GM19351 (cell line): Measurements from ENCODE around the gene RPS6KA1.
"Not testable (repeated sequence)": the region's sequence is repeated elsewhere in the genome, so short reads cannot be mapped to it uniquely, and the experiment has no call there.

Source experiments
- ATAC-seq: cut with Tn5 transposase; IDR thresholded peaks from one replicate; pipeline ENCODE4 v1.9.1; 2021; ENCODE audit warnings: mild to moderate bottlenecking, moderate library complexity; ENCODE audit not compliant: unreplicated experiment

RPS6KA1 gene

DNA sequence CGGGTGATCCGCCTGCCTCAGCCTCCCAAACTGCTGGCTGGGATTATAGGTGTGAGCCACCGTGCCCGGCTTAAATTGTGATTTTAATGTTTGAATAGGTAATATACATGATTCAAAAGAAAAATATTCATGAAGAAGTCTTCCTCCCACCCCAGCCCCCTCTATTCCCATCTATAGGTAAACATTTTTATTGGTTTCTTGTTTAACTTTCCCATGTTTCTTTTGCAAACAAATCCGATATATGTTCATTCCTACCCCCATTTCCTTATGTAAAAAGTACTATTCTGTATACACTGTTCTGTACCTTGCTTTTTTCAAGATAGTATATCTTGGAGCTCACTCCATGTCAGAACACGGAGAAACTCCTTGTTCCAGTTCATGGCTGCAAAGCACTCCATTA, 23.2 kb downstream of the RPS6KA1 start:
- ATAC-seq: no peak

DNA sequence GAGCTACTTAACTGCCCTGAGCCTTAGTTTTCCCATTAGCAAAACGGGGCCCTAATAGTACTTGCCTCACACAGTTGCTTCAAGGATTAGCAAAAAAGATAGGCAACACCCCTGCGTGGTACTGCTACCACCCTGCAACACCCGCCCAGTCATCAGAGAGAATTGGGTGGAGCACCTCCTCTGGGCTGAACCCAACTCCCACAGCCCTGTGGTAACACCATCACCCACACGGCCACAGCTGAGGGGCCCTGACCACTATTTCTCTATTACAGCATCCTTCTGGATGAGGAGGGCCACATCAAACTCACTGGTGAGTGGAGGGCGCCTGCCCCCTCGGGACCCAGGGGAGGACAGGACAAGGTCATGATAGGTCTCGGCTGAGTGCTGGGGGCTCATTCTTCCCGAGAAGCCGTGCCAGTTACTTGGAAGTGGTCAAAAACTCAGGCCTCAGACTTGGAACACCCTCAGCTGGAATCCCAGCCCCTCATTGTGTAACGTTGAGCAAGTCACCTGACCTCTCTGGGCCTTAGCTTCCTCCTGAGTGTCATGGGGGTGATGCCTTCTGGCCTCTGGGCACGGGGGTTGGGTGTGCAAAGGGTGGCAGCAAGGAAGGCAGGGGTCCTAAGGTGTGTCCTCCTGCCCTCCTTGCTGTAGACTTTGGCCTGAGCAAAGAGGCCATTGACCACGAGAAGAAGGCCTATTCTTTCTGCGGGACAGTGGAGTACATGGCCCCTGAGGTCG, 24.6 kb downstream of the RPS6KA1 start:
- no peak for ATAC-seq

DNA sequence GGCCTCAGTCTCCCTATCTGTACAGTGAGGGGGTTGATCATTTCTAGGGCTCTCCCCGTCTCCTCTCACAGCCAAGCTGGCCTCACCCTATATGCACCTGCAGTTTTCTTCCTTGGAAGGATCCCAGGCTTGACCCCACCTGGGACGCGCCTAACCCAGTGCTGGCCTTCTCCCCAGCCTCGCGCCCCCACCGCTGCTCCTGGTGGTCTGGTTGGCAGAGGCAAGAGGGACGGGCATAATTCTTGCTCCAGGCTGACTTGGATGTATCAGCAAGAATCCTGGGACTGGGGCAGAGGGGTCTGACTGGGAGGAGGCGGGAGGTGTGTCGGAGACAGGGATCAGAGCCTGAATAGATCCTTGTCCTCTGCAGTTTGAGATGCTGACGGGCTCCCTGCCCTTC, 25.2 kb downstream of the RPS6KA1 start:
- no peak for ATAC-seq

DNA sequence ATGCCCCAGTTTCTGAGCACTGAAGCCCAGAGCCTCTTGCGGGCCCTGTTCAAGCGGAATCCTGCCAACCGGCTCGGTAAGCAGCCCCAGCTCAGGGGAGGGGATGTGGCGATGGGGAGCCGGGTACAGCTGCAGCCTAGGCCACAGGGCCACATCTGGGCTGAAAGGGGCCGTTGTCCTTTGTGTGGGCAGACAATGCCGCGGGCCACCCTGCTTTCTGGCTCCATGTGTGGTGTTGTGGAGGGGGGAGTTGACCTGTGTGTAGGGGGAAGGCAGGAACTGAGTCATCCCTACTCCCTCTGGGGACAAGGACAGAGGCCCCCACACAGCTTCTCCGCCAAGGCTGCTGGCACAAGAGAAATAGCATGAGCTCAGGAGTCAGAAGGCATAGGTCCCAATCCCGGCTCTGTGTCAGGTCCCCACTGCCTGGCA, 26.0 kb downstream of the RPS6KA1 start:
- ATAC-seq: no peak

DNA sequence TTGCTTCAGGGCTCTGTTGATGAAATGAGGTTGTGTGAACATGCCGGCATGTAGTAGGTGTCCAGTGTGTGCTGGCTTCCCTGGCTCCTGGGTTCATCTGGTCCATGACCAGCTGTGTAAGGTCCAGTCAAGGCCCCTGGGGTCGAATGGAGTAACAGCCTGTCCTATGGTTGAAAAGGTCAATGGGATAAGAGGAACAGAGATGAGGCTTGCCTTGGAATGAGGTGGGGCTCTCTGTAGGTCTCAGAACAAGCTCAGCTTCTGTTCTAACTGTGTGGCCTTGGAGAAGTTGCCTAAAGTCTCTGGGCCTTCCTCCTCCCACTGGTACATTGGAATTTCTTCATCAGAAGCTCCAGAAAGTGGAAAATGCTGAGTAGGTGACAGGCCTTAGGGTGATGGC, 26.6 kb downstream of the RPS6KA1 start:
- ATAC-seq: no peak

DNA sequence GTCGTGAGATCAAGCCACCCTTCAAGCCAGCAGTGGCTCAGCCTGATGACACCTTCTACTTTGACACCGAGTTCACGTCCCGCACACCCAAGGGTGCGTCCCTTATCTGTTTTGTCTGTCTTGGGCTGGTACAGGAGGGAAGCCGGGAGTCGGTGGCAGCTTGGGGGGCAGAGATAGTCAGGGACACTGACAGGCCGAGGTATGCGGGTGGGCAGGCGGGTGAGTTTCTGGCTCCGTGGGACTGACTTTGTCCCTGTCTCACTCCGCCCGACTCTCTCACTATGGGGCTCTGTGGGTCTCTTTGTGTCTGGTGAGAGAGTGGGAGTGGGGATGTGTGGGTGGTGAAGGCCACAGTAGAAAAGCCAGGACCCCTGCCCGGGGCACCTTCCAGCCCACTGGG, 27.4 kb downstream of the RPS6KA1 start:
- no peak for ATAC-seq

DNA sequence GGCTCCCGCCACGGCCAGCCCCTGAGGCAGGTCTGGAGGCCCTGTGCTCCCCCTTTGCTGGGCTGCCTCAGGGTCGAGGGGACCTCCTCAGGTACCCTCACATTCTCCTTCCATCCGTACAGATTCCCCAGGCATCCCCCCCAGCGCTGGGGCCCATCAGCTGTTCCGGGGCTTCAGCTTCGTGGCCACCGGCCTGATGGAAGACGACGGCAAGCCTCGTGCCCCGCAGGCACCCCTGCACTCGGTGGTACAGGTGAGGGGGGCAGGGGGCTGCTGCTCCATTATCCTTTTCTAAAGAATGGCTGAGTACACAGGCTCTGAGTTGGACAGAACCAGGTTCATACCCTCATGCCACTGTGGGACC, 29.1 kb downstream of the RPS6KA1 start:
- no peak for ATAC-seq

DNA sequence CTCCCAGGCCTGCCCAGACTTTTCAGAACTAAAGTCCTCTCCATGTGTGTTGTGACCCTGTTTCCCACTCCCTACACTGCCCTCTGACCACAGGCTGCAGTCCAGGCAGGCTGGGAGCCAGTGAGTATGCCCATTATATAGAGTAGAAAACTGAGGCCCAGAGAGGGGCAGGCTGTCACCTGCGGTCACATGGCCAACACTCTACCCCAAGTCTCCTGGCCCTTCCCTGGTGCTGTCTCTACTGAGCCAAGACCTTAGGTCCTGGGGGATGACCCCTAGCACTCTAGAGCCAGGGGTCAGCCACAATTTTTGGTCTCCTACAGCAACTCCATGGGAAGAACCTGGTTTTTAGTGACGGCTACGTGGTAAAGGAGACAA, 30.8 kb downstream of the RPS6KA1 start:
- no peak for ATAC-seq

DNA sequence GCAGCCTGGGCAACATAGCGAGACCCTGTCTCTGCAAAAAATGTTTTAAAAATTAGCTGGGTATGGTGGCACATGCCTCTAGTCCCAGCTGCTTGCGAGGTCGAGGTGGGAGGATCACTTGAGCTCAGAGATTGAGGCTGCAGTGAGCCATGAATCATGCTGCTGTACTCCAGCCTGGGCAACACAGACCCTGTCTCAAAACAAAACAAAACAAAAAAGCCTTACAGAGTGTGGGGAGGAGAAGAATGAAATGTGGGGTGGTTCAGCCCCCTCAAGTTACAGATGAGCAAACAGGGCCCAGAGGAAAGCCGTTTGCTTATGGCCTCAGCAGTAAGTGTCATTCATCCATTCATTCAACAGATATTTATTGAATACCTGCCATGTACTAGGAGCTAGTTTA, 40.7 kb downstream of the RPS6KA1 start:
- no peak for ATAC-seq

DNA sequence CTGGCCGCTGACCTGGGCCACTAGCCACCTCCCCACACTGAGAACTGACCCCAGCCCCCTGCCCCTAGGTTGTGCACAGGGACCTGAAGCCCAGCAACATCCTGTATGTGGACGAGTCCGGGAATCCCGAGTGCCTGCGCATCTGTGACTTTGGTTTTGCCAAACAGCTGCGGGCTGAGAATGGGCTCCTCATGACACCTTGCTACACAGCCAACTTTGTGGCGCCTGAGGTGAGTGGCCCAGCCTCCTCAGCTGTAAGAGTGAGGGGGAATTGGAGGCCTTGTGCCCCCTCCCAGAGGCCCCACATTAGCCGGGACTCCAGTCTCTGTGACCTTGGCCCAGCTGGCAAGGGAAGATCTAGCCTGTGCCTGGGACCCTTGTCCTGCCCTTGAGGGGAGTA, 41.8 kb downstream of the RPS6KA1 start:
- ATAC-seq: no peak

DNA sequence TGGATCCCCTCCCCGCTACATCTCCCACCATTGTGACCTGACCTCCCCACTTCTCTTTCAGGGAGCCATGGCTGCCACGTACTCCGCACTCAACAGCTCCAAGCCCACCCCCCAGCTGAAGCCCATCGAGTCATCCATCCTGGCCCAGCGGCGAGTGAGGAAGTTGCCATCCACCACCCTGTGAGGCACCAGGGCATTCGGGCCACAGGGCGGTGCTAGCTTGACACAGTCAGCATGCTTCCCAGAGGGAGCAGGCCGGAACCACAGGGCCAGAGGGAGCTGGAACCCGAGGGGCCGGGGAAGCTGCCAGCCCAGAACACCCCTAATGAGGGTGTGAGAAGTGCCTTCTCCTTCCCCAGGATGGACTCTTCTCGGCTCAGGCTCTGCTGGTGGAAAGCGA, 44.5 kb downstream of the RPS6KA1 start:
- ATAC-seq: no peak

DNA sequence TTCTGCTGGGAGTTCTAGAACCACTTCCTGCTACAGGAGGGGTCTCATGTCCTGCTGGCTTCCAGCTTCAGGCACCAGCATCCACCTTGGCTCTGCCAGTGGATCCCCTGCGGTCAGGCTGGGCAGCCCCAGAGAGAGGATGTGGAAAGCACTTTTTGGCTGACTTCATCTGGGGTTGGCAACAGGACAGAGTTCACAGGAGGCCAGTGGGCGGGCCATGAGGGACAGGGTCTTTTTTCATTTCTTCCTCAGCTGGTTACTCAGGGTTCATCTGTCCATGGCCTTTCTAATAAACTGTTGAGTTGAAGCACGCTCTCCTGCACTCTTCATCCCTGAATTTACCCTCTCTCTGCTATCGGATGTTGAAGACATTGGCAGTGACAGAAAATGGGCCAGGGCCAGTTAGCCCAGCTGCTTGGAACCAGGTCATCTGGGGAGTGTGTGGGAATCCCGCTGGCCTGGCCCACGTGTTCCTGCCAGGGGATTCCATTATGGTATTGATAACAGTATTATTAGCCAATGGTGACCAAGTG, 45.2 kb downstream of the RPS6KA1 start:
- ATAC-seq: no peak

DNA sequence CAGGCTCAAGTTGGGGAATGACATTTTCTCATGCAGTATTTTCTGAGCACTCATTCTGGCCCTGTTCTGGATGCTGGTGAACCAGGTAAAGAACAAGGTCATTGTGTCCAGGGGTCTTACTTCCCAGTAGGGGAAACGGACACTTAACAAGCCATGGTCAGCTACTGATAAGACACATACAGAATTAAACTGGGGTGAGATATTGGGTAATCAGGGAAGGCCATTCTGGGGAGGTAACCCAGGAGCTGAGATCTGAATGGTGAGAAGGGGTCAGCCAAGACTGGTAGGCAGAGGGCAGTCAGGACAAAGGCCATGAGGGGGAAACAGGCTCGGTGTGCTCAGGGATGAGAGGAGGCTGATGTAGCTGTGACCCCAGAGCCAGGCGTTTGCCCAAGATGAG, 45.8 kb downstream of the RPS6KA1 start:
- ATAC-seq: no peak

DNA sequence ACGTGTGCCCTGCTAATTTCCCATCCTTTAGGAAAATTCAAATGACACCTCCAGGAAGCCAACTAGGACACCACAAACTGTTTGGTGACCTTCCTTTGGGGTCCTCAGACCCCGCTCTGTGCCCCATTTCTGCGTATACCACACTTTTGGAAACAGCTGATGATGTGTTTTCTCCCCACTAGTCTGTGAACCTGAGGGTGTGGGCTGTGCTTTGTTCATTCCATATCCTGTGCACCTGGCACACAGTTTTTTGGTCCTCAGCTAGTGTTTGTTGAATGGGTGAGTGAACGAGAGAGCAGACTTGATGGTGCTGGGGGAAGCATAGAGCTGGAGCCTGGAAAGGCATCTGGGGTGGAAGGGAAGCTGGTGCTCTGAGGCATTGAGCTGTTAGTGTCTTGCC, 48.6 kb downstream of the RPS6KA1 start:
- ATAC-seq: no peak

DNA sequence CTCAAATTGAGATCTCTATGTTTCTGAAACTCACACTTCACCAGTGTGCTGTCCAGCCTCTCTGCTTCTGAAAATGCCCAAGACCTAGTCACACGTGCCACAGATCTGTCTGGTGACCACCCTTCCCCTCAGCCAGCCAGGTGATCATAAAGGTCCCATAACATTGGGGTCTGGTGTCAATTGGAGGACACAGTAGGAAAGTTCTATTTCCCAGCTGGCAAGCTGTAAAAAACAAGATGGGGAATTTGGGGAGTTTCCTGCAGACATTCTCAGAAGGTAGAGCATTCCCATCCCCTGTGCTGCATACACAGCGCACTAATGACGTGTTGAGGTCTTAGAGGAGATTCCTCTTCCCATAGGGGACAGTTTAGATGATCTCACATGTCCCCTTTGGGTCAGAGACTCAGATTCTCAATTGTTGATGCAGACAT, 50.1 kb downstream of the RPS6KA1 start:
- ATAC-seq: no peak

DNA sequence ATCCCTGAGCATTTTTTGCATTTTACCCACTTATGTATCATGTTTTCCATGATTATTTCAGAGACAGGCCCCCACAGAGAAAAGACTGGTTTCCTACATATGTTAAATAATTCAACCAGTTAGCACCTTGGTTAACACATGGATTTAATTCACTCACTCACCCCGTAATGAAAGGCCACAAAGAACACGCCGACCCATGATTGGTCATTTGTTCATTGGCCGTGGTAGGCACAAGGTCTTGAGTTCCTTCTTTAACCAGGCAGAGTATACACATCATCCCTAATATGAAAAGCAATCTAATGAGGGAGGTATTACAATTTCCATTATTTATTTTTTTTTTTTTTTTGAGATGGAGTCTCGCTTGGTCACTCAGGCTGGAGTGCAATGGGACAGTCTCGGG, 50.6 kb downstream of the RPS6KA1 start:
- no peak for ATAC-seq

DNA sequence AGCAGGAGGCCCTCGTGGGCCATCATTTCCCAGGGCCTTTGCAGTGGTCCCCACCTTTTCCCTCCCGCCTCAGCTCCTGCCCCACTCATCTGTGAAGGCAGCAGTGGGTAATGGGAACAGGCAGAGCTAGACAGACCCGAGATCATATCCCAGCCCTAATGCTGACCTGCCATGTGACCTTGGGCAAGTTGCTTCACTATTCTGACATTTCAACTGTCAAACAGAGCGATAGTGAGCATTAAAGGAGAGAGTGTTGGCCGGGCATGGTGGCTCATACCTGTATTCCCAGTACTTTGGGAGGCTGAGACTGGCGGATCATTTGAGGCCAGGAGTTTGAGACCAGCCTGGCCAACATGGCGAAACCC, 51.7 kb downstream of the RPS6KA1 start:
- no peak for ATAC-seq

DNA sequence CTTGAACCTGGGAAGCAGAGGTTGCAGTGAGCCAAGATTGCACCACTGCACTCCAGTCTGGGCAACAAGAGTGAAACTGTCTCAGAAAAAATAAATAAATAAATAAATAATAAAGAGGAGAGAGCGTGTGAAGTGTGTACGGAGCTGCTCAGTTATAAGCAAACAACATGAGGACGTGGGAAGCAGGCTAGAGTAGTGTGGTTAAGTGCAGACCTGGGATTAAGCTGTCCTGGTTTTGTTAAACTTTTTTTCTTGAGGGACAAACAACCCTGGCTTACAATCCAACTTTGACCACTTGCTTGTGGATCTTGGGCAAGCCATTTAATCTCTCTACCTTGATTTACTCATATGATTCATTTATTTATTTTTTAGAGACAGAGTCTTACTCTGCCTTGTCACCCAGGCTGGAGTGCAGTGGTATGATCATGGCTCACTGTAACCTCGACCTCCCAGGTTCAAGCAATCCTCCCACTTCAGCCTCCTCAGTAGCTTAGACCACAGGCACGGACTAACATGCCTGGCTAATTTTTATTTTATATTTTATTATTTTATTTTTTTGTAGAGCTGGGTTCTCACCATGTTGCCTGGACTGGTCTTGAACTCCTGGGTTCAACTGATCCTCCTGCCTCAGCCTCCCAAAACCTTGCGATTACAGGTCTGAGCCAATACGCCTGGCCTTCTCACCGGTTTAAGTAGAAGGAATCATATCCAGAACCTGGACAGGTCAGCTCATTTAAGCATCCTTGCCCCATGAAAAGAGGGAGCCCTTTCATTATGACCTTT, 52.7 kb downstream of the RPS6KA1 start:
- no peak for ATAC-seq

DNA sequence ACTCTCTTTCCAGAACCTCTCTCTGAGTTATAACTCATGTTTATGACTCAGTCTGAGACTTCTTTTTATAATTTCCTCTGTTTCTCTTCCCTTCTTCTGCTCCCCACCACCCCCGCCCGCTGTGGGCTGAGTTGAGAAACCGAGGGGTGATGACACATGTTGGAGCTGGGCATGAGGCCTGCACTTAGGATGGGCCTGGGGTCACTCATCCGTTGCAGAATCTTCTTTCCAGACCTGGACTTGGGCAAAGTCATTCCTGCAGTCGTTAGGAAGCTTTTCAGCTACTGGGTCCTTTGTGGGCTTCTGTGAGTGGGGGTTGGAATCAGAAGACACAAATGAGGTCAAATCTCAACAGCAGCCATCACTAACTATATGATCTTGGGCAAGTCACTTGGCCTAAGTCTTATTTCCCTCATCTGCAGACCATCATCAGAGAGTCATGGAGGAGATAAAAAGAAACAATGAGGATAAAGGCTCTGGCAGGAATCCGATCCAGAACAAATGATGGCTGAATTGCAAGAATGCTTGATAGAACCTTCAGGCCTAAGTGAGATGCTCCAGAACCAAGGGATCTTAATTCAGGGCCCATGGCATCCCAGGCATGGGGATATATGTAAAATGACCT, 53.4 kb downstream of the RPS6KA1 start:
- ATAC-seq: peak; percentile 63

DNA sequence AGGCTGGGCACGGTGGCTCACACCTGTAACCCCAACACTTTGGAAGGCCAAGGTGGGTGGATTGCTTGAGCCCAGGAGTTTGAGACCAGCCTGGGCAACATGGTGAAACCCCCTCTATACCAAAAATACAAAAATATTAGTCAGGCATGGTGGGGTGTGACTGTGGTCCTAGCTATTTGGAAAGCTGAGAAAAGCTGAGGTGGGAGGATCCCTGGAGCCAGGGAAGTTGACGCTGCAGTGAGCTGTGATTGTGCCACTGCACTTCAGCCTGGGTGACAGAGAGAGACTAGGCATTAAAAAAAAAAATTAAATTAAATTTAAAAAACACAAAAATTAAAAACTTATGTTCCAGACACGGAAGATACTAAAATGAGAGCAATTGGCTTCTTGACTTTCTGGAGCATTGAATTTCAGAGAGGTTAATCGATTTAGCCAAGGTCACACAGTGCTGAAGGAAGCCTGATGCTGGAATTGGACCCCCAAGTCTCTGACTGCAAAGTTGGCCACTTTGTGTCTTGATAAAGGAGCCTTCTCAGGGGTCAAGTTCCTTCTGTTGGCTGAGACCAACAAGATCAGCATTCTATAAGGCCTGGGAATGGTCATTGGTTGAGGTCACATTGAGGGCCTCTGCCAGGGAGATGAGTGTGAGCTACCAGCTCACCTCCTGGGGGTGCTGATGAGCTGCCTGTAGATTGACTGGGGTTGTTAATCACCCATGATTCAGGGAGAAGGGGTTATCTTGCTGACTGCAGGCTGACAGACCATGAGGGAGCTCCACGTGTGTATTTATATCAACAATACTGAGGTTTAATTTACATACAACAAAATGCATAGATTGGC, 54.3 kb downstream of the RPS6KA1 start:
- ATAC-seq: no peak

DNA sequence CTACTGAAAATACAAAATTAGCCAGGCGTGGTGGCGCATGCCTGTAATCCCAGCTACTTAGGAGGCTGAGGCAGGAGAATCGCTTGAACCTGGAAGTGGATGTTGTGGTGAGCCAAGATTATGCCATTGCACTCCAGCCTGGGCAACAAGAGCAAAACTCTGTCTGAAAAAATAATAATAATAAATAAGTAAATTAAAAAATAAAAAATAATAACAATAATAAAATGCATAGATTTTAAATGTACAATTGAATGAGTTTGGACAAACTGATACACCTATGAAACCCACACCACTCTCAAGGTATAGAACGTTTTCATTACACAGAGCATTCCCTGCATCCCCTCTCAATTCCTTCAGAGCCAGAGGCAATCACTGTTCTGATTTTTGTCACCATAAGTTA, 55.0 kb downstream of the RPS6KA1 start:
- ATAC-seq: not testable (repeated sequence)
